Memory B cell (primary cell): Measurements from ENCODE around the gene NCOA5.
"Not testable (repeated sequence)": the region's sequence is repeated elsewhere in the genome, so short reads cannot be mapped to it uniquely, and the experiment has no call there.

Experiments
- ATAC-seq: fragments of 150-1000 bp; cut with Tn5 transposase; 2 replicates; pipeline ENCODE4 v1.10.0; 2021; ENCODE audit warnings: low read depth, mild to moderate bottlenecking, moderate library complexity
- DNase-seq, 2 donors: peaks; one replicate each; pipeline ENCODE4 v3.0.0; 2022; ENCODE audit warnings: low spot score in 2 of 2
- H3K27ac Mint-ChIP-seq: one replicate; pipeline ENCODE4 v1.8.0; 2022; ENCODE audit warnings: mild to moderate bottlenecking, moderate library complexity, mixed read lengths
- H3K27me3 Mint-ChIP-seq: one replicate; pipeline ENCODE4 v1.8.0; 2022; ENCODE audit warnings: mixed read lengths
- H3K36me3 Mint-ChIP-seq: one replicate; pipeline ENCODE4 v1.8.0; 2022; ENCODE audit warnings: mild to moderate bottlenecking, mixed read lengths
- H3K4me1 Mint-ChIP-seq: one replicate; pipeline ENCODE4 v1.8.0; 2022; ENCODE audit warnings: mixed read lengths
- H3K4me3 Mint-ChIP-seq: one replicate; pipeline ENCODE4 v1.8.0; 2022; ENCODE audit warnings: mild to moderate bottlenecking, moderate library complexity, mixed read lengths
- H3K9me3 Mint-ChIP-seq: one replicate; pipeline ENCODE4 v1.8.0; 2022; ENCODE audit warnings: mixed read lengths

NCOA5 gene

GRCh38 chr20:46091622-46092535, 2.1 kb upstream of the NCOA5 start:
- H3K36me3 Mint-ChIP-seq, H3K9me3 Mint-ChIP-seq, H3K27ac Mint-ChIP-seq, H3K4me3 Mint-ChIP-seq, ATAC-seq, DNase-seq, H3K27me3 Mint-ChIP-seq: not testable (repeated sequence)
- H3K4me1 Mint-ChIP-seq = peaks cover 17% of the 10 kb centered on the region

GRCh38 chr20:46089167-46089416, 670 bp downstream of the NCOA5 start:
- no peak for DNase-seq
- H3K36me3 Mint-ChIP-seq = peaks cover 5% of the 10 kb centered on the region
- ATAC-seq = peak; percentile 37
- no peaks in the 10 kb centered on the region for H3K9me3 Mint-ChIP-seq
- H3K4me3 Mint-ChIP-seq = peak overlapping the region; percentile 86
- no peaks in the 10 kb centered on the region for H3K27me3 Mint-ChIP-seq
- H3K27ac Mint-ChIP-seq = peak overlapping the region; percentile 90
- H3K4me1 Mint-ChIP-seq = peaks cover 36% of the 10 kb centered on the region

GRCh38 chr20:46088409-46089166, 1.2 kb downstream of the NCOA5 start:
- Mint-ChIP-seq H3K9me3 (no peaks in the 10 kb centered on the region), H3K27ac (peak overlapping the region; percentile 90), H3K27me3 (no peaks in the 10 kb centered on the region), H3K4me1 (peaks cover 37% of the 10 kb centered on the region), H3K4me3 (peak overlapping the region; percentile 86), H3K36me3 (peaks cover 5% of the 10 kb centered on the region)
- ATAC-seq (no peak), DNase-seq (no peak)

- Mint-ChIP-seq H3K9me3 (no peaks in the 10 kb centered on the region), H3K36me3 (peaks cover 5% of the 10 kb centered on the region), H3K4me3 (no peak overlapping the region), H3K4me1 (peaks cover 43% of the 10 kb centered on the region), H3K27ac (no peak overlapping the region), H3K27me3 (no peaks in the 10 kb centered on the region)
- ATAC-seq = no peak
- DNase-seq = no peak
Measured at GRCh38 chr20:46087161-46087560, 2.6 kb downstream of the NCOA5 start.

GRCh38 chr20:46085179-46085851, 4.4 kb downstream of the NCOA5 start:
- Mint-ChIP-seq H3K9me3 (no peaks in the 10 kb centered on the region), H3K36me3 (peaks cover 5% of the 10 kb centered on the region), H3K4me3 (peak overlapping the region; percentile 24), H3K4me1 (peaks cover 49% of the 10 kb centered on the region), H3K27ac (peak overlapping the region; percentile 1), H3K27me3 (no peaks in the 10 kb centered on the region)
- ATAC-seq (no peak), DNase-seq (no peak)

- DNase-seq (no peak), ATAC-seq (no peak)
- H3K4me1 Mint-ChIP-seq = peaks cover 47% of the 10 kb centered on the region
- H3K36me3 Mint-ChIP-seq = peaks cover 5% of the 10 kb centered on the region
- peak overlapping the region; percentile 1 for H3K27ac Mint-ChIP-seq
- no peaks in the 10 kb centered on the region for H3K9me3 Mint-ChIP-seq
- H3K27me3 Mint-ChIP-seq = no peaks in the 10 kb centered on the region
- no peak overlapping the region for H3K4me3 Mint-ChIP-seq
Measured at GRCh38 chr20:46084805-46085178, 5.0 kb downstream of the NCOA5 start.

- no peak overlapping the region for H3K4me3 Mint-ChIP-seq
- peaks cover 46% of the 10 kb centered on the region for H3K4me1 Mint-ChIP-seq
- peak overlapping the region; percentile 32 for H3K27ac Mint-ChIP-seq
- ATAC-seq = no peak
- H3K36me3 Mint-ChIP-seq = peaks cover 5% of the 10 kb centered on the region
- no peak for DNase-seq
- H3K27me3 Mint-ChIP-seq = no peaks in the 10 kb centered on the region
- H3K9me3 Mint-ChIP-seq = no peaks in the 10 kb centered on the region
Measured at GRCh38 chr20:46083531-46084061, 6.2 kb downstream of the NCOA5 start.

GRCh38 chr20:46083101-46083500, 6.7 kb downstream of the NCOA5 start:
- no peaks in the 10 kb centered on the region for H3K9me3 Mint-ChIP-seq
- H3K4me3 Mint-ChIP-seq = no peak overlapping the region
- H3K4me1 Mint-ChIP-seq = peaks cover 42% of the 10 kb centered on the region
- no peak for DNase-seq
- peaks cover 6% of the 10 kb centered on the region for H3K36me3 Mint-ChIP-seq
- H3K27me3 Mint-ChIP-seq = no peaks in the 10 kb centered on the region
- H3K27ac Mint-ChIP-seq = peak overlapping the region; percentile 32
- ATAC-seq = no peak

- ATAC-seq (no peak), DNase-seq (no peak)
- H3K36me3 Mint-ChIP-seq = peaks cover 10% of the 10 kb centered on the region
- H3K4me3 Mint-ChIP-seq = no peak overlapping the region
- no peaks in the 10 kb centered on the region for H3K27me3 Mint-ChIP-seq
- peaks cover 25% of the 10 kb centered on the region for H3K4me1 Mint-ChIP-seq
- H3K27ac Mint-ChIP-seq = no peak overlapping the region
- H3K9me3 Mint-ChIP-seq = no peaks in the 10 kb centered on the region
Measured at GRCh38 chr20:46081074-46081473, 8.7 kb downstream of the NCOA5 start.

GRCh38 chr20:46078954-46079353, 10.8 kb downstream of the NCOA5 start:
- Mint-ChIP-seq H3K9me3 (no peaks in the 10 kb centered on the region), H3K4me3 (no peak overlapping the region), H3K27ac (no peak overlapping the region), H3K27me3 (no peaks in the 10 kb centered on the region), H3K36me3 (peaks cover 20% of the 10 kb centered on the region), H3K4me1 (peaks cover 16% of the 10 kb centered on the region)
- ATAC-seq (no peak), DNase-seq (no peak)

GRCh38 chr20:46077642-46078305, 12.0 kb downstream of the NCOA5 start:
- Mint-ChIP-seq H3K27me3 (no peaks in the 10 kb centered on the region), H3K4me3 (no peak overlapping the region), H3K36me3 (peaks cover 20% of the 10 kb centered on the region), H3K9me3 (no peaks in the 10 kb centered on the region), H3K4me1 (peaks cover 14% of the 10 kb centered on the region), H3K27ac (no peak overlapping the region)
- DNase-seq = no peak
- no peak for ATAC-seq

GRCh38 chr20:46076806-46077205, 13.0 kb downstream of the NCOA5 start:
- peaks cover 7% of the 10 kb centered on the region for H3K4me1 Mint-ChIP-seq
- no peaks in the 10 kb centered on the region for H3K27me3 Mint-ChIP-seq
- ATAC-seq (no peak), DNase-seq (no peak)
- no peak overlapping the region for H3K4me3 Mint-ChIP-seq
- no peak overlapping the region for H3K27ac Mint-ChIP-seq
- no peaks in the 10 kb centered on the region for H3K9me3 Mint-ChIP-seq
- H3K36me3 Mint-ChIP-seq = peaks cover 20% of the 10 kb centered on the region

GRCh38 chr20:46074006-46074405, 15.8 kb downstream of the NCOA5 start:
- no peak overlapping the region for H3K27ac Mint-ChIP-seq
- ATAC-seq = no peak
- H3K36me3 Mint-ChIP-seq = peaks cover 27% of the 10 kb centered on the region

More at GRCh38 chr20:46074006-46074405, 15.8 kb downstream of the NCOA5 start:
- peaks cover 3% of the 10 kb centered on the region for H3K4me1 Mint-ChIP-seq
- H3K4me3 Mint-ChIP-seq = no peak overlapping the region
- H3K27me3 Mint-ChIP-seq = no peaks in the 10 kb centered on the region
- DNase-seq = no peak
- H3K9me3 Mint-ChIP-seq = no peaks in the 10 kb centered on the region
